Activated T-cell treated with anti-CD3 and anti-CD28 coated beads, Interleukin-2, amount 50 U/mL, for 4 hours (primary cell): ENCODE measurements around the gene BBS2. TPM values are rescaled to one million over a fixed set of nuclear protein-coding genes. Genes with fewer than 3 reads are reported as not detected.
A peak's percentile ranks its signal among the peaks of the same experiment; 100 is the strongest.

ENCODE experiments used
- ATAC-seq, 2 donors: fragments of 200-7000 bp; cut with Tn5 transposase; one replicate each; pipeline ENCODE4 v1.10.0; 2021
- DNase-seq: peaks from one replicate; pipeline ENCODE4 v3.0.0-alpha.2; 2020
- H3K27me3 Mint-ChIP-seq: one replicate; pipeline ENCODE4 v1.8.0; 2021; ENCODE audit warnings: low read depth, mixed read lengths
- H3K36me3 Mint-ChIP-seq: one replicate; pipeline ENCODE4 v1.8.0; 2022; ENCODE audit warnings: mixed read lengths; ENCODE audit not compliant: insufficient read depth
- H3K4me1 Mint-ChIP-seq: one replicate; pipeline ENCODE4 v1.8.0; 2021; ENCODE audit warnings: low read depth, mixed read lengths
- H3K4me3 Mint-ChIP-seq: one replicate; pipeline ENCODE4 v1.8.0; 2021; ENCODE audit warnings: mild to moderate bottlenecking, moderate library complexity, mixed read lengths
- H3K9me3 Mint-ChIP-seq: one replicate; pipeline ENCODE4 v1.8.0; 2021; ENCODE audit warnings: mixed read lengths
- total RNA-seq, 3 donors: library from RNA; stranded (reverse); gene quantifications; one replicate each; pipeline ENCODE4 v1.2.1, GENCODE V29; 2021

The BBS2 gene, protein sequence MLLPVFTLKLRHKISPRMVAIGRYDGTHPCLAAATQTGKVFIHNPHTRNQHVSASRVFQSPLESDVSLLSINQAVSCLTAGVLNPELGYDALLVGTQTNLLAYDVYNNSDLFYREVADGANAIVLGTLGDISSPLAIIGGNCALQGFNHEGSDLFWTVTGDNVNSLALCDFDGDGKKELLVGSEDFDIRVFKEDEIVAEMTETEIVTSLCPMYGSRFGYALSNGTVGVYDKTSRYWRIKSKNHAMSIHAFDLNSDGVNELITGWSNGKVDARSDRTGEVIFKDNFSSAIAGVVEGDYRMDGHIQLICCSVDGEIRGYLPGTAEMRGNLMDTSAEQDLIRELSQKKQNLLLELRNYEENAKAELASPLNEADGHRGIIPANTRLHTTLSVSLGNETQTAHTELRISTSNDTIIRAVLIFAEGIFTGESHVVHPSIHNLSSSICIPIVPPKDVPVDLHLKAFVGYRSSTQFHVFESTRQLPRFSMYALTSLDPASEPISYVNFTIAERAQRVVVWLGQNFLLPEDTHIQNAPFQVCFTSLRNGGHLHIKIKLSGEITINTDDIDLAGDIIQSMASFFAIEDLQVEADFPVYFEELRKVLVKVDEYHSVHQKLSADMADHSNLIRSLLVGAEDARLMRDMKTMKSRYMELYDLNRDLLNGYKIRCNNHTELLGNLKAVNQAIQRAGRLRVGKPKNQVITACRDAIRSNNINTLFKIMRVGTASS
- total RNA-seq = 1 to 10 TPM; 6.2 to 8.2 (median 8.0) TPM

DNA sequence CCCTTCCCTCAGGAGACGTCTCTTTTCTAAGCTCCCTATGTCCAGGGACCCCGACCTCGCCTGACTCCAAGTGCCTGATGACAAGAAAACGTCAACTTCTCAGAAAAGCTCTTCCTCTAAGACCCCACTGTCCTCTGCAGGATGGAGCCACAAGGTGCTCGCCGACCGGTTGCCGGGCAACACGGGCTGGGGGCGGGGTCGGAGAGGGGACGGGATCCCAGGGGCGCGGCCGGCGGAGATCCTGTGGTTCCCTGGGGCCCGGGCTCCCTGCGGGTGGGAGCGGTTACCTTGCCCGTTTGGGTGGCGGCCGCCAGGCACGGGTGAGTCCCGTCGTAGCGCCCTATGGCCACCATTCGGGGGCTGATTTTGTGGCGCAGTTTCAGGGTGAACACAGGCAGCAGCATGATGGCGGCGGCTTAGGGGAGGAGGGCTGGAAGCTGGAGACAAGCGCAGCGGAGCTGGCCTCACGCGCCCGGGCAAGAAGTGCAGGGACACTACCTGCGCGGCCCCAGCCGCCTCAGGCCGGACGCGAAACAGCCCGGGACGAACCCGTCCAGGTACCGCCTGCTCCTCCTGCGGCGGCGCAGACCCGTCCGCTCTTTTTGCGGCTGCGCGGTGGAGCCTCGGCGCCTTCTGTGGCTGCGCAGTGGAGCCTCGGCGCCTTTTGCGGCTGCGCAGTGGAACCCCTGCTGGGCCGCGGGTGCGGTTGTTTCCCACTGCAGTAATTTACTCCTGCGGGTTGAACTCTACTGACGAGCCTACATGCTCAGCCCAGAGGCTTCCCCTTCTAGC lies at the start of gene BBS2:
Gene BBS2, minus strand, starts transcription at position 566 of the 792 bp plus-strand sequence. Its CDS starts 162 bp downstream, at position 404.
- peaks cover 47% of the 10 kb centered on the region for H3K4me1 Mint-ChIP-seq

GRCh38 chr16:56564793-56565477 lies 45.1 kb upstream of the BBS2 start, which contains the start of gene MT4:
MT4 (plus strand) TSS chr16:56565073; CDS start chr16:56565129, 56 bp downstream.
- Mint-ChIP-seq H3K9me3 (no peaks in the 10 kb centered on the region), H3K4me1 (no peaks in the 10 kb centered on the region), H3K27me3 (peaks cover 7% of the 10 kb centered on the region), H3K36me3 (no peaks in the 10 kb centered on the region), H3K4me3 (no peak within 1 kb of the TSS)
- DNase-seq (no peak), ATAC-seq (no peak)

More for the DNA sequence above, at the start of gene BBS2:
- H3K27me3 Mint-ChIP-seq = no peaks in the 10 kb centered on the region
- no peaks in the 10 kb centered on the region for H3K36me3 Mint-ChIP-seq
- peak; percentile 88 for DNase-seq
- H3K4me3 Mint-ChIP-seq = peak within 1 kb of the TSS; percentile 87
- ATAC-seq = peak; percentile 89 to 94
- no peaks in the 10 kb centered on the region for H3K9me3 Mint-ChIP-seq

DNA sequence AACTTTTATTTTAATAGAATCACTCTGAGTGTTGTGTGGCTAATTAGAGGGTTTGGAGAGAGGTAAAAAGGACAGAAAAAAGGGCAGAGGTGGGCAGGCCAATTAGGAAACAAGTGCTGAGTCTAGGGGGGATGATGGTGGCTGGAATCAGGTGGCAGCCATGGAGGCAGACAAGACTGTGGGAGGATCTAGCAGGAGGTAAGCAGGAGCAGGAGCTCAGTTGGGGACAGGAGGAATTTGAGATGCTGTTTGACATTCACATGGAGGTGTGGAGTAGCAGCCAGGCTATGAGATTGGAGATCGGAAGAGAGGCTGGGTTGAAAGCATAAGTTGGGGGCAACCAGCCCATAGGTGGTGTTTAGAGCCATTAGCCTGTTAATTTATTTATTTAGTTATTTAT lies 41.3 kb upstream of the BBS2 start:
- peaks cover 10% of the 10 kb centered on the region for H3K27me3 Mint-ChIP-seq
- H3K4me1 Mint-ChIP-seq = no peaks in the 10 kb centered on the region
- H3K4me3 Mint-ChIP-seq = no peak overlapping the region
- H3K9me3 Mint-ChIP-seq = no peaks in the 10 kb centered on the region
- no peak for DNase-seq
- ATAC-seq = no peak
- H3K36me3 Mint-ChIP-seq = no peaks in the 10 kb centered on the region

DNA sequence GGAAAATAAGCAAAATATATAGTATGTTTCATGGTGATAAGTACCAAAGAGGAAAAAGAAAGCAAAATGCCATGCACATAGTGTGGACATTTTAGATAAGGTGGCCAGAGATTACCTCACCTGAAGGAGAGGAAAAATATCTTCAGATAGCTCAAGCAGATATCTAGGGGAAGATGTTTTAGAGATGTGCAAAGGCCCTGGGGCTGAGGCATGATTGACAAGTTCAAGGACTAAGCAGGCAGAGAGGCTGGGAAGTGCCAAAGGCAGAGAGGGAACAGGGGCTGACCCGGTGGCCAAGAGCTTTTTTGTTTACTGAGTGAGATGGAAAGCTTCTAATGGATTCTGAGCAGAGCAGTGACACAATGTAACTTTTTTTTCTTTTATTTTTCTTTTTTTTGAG lies 40.6 kb upstream of the BBS2 start:
- no peaks in the 10 kb centered on the region for H3K36me3 Mint-ChIP-seq
- H3K4me1 Mint-ChIP-seq = no peaks in the 10 kb centered on the region

DNA sequence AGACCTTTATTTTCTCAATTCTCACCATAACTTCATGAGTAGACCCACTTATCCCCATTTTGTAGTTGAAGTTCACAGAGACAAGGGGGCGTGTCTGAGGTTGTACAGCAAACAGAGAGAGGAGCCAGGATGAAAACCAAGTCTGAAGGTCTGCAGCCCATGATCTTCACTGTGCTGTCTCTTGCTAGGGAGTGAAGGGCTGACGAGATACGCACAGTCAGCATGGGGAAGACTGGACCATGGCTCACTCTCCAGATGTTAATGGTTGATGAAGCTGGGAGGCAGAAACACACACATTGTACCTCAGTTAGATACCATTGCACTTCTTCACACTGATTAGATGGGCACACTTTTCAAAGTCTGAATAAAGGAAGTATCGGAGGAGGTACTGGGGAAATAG lies 39.3 kb upstream of the BBS2 start:
- no peaks in the 10 kb centered on the region for H3K4me1 Mint-ChIP-seq

More for the DNA sequence above, 40.6 kb upstream of the BBS2 start:
- DNase-seq (no peak), ATAC-seq (no peak)
- H3K27me3 Mint-ChIP-seq = peaks cover 13% of the 10 kb centered on the region
- H3K4me3 Mint-ChIP-seq = no peak overlapping the region
- H3K9me3 Mint-ChIP-seq = no peaks in the 10 kb centered on the region

DNA sequence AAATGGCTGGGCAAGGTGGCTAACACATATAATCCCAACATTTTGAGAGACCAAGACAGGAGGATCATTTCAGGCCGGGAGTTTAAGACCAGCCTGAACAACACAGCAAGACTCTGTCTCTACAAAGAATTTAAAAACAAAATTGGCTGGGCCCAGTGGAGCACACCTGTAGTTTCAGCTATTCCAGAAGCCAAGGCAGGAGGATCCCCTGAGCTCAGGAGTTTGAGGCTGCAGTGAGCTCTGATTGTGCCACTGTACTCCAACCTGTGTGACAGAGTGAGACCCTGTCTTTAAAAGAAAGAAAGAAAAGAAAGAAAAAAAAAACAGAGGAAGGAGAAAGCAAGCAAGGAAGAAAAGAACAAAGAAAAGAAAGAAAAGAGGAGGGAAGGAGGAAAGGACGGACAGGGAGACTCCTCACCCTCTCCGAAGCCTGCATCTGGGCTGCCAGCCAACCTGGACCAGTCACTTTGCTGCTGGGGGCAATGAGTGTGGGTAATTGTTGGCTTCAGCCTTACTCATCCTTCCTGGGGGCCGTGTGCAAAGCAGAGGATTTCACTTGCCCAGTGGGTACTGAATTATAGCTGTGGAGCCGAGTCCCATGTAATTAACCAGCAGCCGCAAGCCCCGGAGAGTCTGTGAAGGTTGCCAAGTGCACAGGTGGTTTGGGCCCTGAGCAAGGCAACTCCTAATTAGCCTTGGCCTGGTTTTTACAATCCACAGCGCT lies 38.4 kb upstream of the BBS2 start:
- Mint-ChIP-seq H3K27me3 (peaks cover 15% of the 10 kb centered on the region), H3K4me3 (no peak overlapping the region), H3K36me3 (no peaks in the 10 kb centered on the region), H3K4me1 (no peaks in the 10 kb centered on the region), H3K9me3 (no peaks in the 10 kb centered on the region)
- no peak for ATAC-seq
- DNase-seq = no peak

More for the DNA sequence above, 39.3 kb upstream of the BBS2 start:
- no peaks in the 10 kb centered on the region for H3K9me3 Mint-ChIP-seq
- ATAC-seq = no peak
- H3K27me3 Mint-ChIP-seq = peaks cover 15% of the 10 kb centered on the region
- no peak for DNase-seq
- H3K36me3 Mint-ChIP-seq = no peaks in the 10 kb centered on the region
- H3K4me3 Mint-ChIP-seq = no peak overlapping the region

GRCh38 chr16:56554441-56554840 lies 34.6 kb upstream of the BBS2 start:
- Mint-ChIP-seq H3K4me3 (no peak overlapping the region), H3K9me3 (no peaks in the 10 kb centered on the region), H3K4me1 (no peaks in the 10 kb centered on the region), H3K36me3 (no peaks in the 10 kb centered on the region), H3K27me3 (peaks cover 10% of the 10 kb centered on the region)
- DNase-seq (no peak), ATAC-seq (no peak)

DNA sequence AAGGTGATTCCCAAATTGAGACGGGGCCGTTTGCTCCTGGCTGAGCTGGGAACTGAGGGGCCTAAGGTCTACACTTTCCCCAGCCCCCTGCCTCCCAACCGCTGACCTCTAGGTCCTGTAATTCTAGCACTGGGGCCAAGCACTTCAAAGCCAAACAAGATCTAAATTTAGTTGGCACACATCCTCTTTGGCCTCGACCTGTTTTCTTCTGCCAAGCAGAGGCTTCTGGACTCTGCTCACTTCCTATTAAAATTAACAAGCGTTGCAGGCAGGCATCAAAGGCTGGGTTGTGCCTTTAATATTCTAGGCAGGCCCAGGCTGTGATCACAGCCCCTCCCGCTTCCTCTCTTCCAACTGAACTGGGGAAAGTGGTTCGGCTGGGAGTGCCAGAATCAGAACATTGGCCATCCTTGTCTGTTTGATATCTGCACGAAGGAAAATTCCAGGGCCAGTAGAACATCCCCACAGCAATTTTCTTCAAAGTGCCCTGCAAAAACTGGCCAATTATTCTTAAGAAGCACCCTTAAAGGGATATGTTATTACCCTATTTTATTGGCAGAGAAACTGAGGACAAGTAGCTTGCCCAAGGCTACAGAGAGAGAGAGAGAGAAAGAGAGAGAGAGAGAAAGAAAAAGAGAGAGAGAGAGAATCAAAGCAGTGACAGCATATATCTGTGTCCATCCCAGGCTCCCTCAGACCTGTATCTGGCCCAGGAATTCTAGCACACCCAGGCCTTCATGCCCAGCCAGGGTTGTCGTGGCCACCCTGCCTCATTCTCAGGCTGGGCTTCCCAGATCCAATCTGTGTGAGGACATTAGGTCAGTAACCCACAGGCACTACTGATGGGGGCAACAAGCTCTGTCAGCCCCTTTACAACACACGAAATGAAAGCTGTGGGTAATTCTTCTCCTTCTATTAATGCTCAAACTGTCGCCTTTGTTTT lies 32.2 kb upstream of the BBS2 start:
- Mint-ChIP-seq H3K27me3 (peaks cover 9% of the 10 kb centered on the region), H3K9me3 (no peaks in the 10 kb centered on the region), H3K36me3 (no peaks in the 10 kb centered on the region), H3K4me1 (peaks cover 14% of the 10 kb centered on the region), H3K4me3 (no peak overlapping the region)
- DNase-seq (no peak), ATAC-seq (no peak)

- peaks cover 2% of the 10 kb centered on the region for H3K27me3 Mint-ChIP-seq
- ATAC-seq = peak; percentile 70 to 75
- no peaks in the 10 kb centered on the region for H3K9me3 Mint-ChIP-seq
- H3K4me1 Mint-ChIP-seq = peaks cover 16% of the 10 kb centered on the region
- DNase-seq = no peak
- H3K4me3 Mint-ChIP-seq = no peak overlapping the region
- H3K36me3 Mint-ChIP-seq = no peaks in the 10 kb centered on the region
Measured at GRCh38 chr16:56549744-56550385, 30.0 kb upstream of the BBS2 start.

DNA sequence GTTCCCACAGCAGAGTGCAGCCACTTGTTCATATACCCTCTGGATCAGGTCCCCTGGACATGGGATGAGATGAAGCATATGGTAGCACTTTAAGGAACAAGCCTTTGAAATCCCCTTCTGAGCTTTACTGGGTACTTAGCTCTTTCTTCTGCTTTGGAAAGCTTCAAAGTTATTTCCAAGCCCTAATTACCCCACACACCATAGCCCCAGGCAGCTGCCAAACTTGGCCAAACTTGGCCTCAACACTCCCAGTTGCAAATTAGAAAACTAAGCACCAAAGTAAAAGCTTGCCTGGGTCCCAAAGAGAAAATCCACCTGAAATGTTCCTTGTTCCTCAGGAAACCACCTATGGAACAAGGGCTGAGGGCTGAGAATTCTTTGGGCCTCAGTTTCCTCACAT lies 29.3 kb upstream of the BBS2 start:
- Mint-ChIP-seq H3K27me3 (peaks cover 2% of the 10 kb centered on the region), H3K4me3 (no peak overlapping the region), H3K4me1 (peaks cover 16% of the 10 kb centered on the region), H3K36me3 (no peaks in the 10 kb centered on the region), H3K9me3 (no peaks in the 10 kb centered on the region)
- ATAC-seq (no peak), DNase-seq (no peak)

- Mint-ChIP-seq H3K9me3 (no peaks in the 10 kb centered on the region), H3K36me3 (no peaks in the 10 kb centered on the region)
Measured at GRCh38 chr16:56547949-56548567, 28.2 kb upstream of the BBS2 start.

More at GRCh38 chr16:56547949-56548567, 28.2 kb upstream of the BBS2 start:
- Mint-ChIP-seq H3K27me3 (peaks cover 2% of the 10 kb centered on the region), H3K4me3 (no peak overlapping the region), H3K4me1 (peaks cover 16% of the 10 kb centered on the region)
- no peak for DNase-seq
- no peak for ATAC-seq
